Spleen (tissue), 7 donors: ENCODE measurements around the gene OPTN.

ENCODE experiments used
- CTCF ChIP-seq, 11 experiments: fragments of 200-600 bp in 7 of 11; fragments of 450-650 bp in 4 of 11; sonication (generic) in 4 of 11; IDR thresholded peaks in 8 of 11; conservative IDR thresholded peaks in 3 of 11; 1 replicate in 7 of 11; 2 replicates in 4 of 11; pipeline versions ENCODE4 v1.4.0 to v1.8.0; 2016 to 2021; ENCODE audit warnings: antibody characterized with exemption in 11 of 11, inconsistent platforms in 4 of 11, mild to moderate bottlenecking in 1 of 11
- POLR2A ChIP-seq, 3 donors: fragments of 450-650 bp; IDR thresholded peaks; one replicate each; pipeline ENCODE4 v1.5.1; 2017; ENCODE audit warnings: antibody characterized with exemption in 3 of 3, mild to moderate bottlenecking in 1 of 3
- POLR2AphosphoS5 ChIP-seq, 3 donors: sonication (generic); formaldehyde crosslinking; IDR thresholded peaks; one replicate each; pipeline ENCODE4 v1.5.1; 2017; ENCODE audit warnings: antibody characterized with exemption in 3 of 3
- donor health status: DM: no; HTN: no; CAD: no; lungs with moderate emphysema.
- donor health status: DM: no; HTN: no; CAD: no.
- donor health status: DM: no; HTN: no; CAD: no.

- TF ChIP-seq CTCF (IDR thresholded peaks at IDR 0.05 in 8 of 11, conservative IDR thresholded peaks at IDR 0.05 in 3 of 11) (no peak), POLR2A (IDR thresholded peaks at IDR 0.05) (no peak), POLR2AphosphoS5 (IDR thresholded peaks at IDR 0.05) (no peak)
Measured at GRCh38 chr10:13067431-13067830, 32.5 kb upstream of the OPTN start.
